Left lobe of liver (tissue), 2 donors: ENCODE data around the gene CCDC60. TPM values are rescaled to one million over a fixed set of nuclear protein-coding genes. Genes with fewer than 3 reads are reported as not detected.
"Not testable (repeated sequence)": the region's sequence is repeated elsewhere in the genome, so short reads cannot be mapped to it uniquely, and the experiment has no call there.

Experiments
- ATAC-seq: fragments of 200-7000 bp; cut with Tn5 transposase; one replicate; pipeline ENCODE4 v1.9.1; 2020; ENCODE audit warnings: mild to moderate bottlenecking, moderate library complexity
- DNase-seq: peaks from one replicate; pipeline ENCODE4 v3.0.0-alpha.2; 2020; ENCODE audit warnings: low spot score
- total RNA-seq: library from RNA; stranded (reverse); gene quantifications from one replicate; pipeline ENCODE4 v1.2.1, GENCODE V29; 2021
- donor health status: DM: no; HTN: no; CAD: no; lungs with moderate emphysema.
- donor health status: DM: no; HTN: yes; CAD: no.

Gene CCDC60
- total RNA-seq, 1 donor from 2014 or later: not detected

GRCh38 chr12:119338593-119339363, 4.2 kb downstream of the CCDC60 start:
- no peak for ATAC-seq
- no peak for DNase-seq

DNA sequence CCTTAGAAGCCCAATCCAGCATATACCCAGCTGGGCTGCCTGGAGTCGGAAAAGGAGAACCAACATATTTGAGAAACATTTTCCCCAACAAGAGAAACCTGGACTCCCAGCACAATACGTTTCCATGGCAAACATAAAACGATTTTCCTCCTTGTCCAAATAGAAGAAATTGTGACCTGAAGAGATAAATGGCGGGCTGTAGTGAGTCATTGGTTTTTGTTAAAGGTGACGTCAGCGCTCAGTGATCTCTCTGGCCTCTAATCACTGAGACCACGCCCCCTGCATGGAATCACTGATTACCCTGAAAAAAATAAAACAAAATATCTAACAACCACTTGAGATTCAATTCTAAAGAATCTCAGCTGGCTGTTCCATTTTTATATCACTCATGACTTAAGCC, 6.0 kb downstream of the CCDC60 start:
- ATAC-seq (no peak), DNase-seq (no peak)

DNA sequence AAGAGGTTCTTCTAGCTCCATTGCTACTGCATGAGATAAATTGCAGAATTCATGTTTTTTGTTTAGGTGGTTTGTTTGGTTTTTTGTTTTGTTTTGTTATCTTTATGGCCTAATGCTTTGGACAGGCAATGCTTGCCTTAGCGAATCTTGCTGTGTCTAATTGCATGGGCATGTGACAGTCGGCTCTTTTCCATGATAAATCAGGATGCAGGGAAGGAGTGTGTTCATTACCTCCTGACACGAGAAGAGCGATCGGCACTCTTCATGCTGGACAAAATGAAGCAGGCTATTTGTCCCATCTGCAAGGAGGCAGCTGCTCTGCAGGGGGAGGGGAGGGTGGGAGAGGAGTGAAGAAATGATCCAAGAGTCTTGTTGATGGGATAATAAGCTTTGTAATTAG, 6.5 kb downstream of the CCDC60 start:
- DNase-seq: no peak
- no peak for ATAC-seq

DNA sequence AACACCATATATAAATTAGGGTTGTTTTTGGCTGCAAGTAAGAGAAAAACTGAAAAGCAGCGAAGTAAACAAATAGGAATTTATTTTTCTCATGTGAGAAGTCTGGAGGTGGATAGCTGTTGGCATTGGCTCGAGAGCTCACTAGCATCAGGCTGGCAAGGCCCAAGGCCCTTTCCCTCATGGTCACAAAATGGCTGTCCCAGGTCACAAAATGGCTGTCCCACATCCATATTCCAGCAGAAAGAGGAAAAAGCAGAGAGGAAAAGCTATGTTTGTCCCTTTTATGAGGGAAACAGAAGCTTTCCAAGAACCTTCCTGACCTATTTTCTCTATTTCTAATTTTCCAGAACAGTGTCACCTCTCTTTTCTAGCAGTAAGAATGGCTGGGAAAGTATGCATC, 7.5 kb downstream of the CCDC60 start:
- DNase-seq (no peak), ATAC-seq (no peak)

DNA sequence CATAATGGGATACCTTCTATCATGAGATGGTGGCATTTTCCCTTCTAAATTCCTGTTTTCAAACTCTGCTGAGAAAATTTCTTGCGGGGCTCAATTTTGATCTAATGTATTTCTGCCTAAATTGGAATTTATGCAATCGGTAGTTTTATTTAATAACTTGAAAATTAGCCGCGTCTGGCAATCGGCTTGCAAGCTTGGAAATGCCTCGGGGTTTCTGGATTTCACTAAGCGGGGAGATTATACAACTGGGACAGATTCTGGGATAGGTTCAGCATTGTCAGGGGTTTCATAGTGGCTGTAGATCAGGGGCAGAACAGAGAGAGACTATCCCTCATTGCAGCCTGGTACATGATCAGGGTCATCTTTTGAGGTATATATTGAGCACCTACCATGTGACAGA, 8.6 kb downstream of the CCDC60 start:
- ATAC-seq: no peak
- DNase-seq: no peak

- ATAC-seq (no peak), DNase-seq (no peak)
These were observed 19.6 kb downstream of the CCDC60 start for GRCh38 chr12:119354172-119354571.

GRCh38 chr12:119360366-119360765, 25.8 kb downstream of the CCDC60 start:
- not testable (repeated sequence) for DNase-seq, ATAC-seq

DNA sequence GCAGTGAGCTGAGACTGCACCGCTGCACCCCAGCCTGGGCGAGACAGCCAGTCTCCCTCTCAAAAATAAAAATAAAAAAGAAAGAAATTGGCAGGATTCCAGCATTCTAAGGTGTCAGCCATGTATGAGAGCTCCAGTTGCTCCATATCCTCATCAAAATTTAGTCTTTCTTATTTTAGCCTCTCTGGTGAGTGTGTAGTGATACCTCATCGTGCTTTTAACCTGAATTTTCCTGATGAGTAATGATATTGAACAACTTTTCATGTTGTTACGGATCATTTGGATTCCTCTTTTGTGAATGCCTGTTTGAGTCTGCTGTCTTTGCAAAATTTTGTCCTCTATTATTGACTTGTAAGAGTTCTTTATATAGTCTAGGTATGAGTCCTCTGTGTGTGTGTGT, 28.5 kb downstream of the CCDC60 start:
- no peak for ATAC-seq

DNA sequence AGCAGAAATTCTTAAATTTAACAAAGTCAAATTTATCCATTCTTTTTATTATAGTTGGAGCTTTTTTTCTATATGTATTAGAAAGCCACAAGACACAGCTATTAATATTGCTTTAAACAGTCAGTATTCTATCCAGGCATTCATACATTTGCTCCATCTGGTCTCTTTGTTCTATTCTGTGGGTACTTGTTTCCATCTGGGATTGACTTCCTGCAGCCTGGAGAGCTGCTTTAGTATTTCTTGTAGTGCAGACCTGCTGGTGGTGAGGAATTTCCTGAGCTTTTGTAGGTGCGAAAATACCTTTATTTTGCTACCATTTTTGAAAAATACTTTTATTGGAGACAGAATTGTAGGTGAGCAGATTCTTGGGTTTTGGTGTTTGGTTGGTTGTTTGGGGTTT, 29.0 kb downstream of the CCDC60 start:
- DNase-seq: no peak
- no peak for ATAC-seq

More for the DNA sequence above, 28.5 kb downstream of the CCDC60 start:
- no peak for DNase-seq

DNA sequence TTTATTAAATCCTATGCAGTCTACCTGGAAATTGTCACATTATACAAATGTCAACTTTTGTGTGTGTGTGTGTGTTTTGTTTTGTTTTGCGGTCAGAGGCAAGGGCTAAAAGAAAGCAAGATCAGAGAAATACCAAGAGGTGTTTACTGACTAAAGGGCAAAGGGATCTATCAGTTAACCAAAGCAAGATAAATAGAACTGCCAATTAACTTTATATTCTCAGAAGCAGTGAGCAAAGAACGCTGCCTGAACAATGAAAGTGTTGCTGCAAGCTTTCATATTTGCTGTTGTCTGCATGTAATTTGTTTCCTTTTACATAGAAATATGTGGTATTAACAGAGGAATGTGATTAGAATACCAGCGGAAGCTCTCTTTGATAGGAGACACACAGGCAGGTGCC, 30.9 kb downstream of the CCDC60 start:
- ATAC-seq (peak; percentile 44), DNase-seq (no peak)

DNA sequence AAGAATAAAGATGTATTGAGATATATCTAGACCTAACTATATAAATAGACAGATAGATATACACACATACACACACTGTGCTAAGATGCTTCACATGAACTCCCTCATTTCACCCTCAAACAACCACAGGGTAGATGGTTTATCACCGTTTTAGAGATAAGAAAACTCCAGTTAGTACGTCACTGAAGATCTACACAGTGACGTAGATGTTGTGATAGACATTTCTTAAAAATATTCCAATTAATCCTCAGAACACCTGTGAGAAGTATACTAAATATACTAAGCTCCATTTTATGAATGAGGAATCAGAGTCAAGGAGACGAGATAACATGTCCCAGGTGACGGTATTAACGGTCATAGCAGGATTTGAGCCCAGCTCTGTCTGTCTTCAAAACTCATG, 31.5 kb downstream of the CCDC60 start:
- DNase-seq (no peak), ATAC-seq (no peak)

- ATAC-seq (no peak), DNase-seq (no peak)
These were observed 34.6 kb downstream of the CCDC60 start for GRCh38 chr12:119369161-119369560.

GRCh38 chr12:119369907-119370546, 35.5 kb downstream of the CCDC60 start:
- ATAC-seq (no peak), DNase-seq (no peak)

GRCh38 chr12:119372540-119372939, 38.0 kb downstream of the CCDC60 start:
- DNase-seq: no peak
- ATAC-seq: no peak

DNA sequence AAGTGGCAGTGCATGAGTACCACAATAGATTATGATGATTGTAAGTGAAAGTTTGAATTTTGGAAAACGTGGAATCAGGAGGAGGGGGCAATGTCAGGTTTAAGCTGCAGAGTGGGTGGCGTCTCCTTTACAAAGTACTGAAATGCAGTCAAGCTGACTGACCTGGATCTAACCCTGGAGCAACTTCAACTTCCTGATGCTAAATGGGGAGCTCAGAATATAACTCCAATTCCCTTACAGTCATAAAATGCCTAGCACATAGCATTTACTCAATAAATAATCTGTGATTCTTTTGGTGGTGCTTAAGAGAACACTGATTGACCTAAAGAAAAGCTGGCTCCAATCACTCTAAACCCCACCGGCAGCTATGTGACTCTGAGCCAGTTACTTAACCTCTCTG, 38.5 kb downstream of the CCDC60 start:
- ATAC-seq: no peak
- DNase-seq: no peak

DNA sequence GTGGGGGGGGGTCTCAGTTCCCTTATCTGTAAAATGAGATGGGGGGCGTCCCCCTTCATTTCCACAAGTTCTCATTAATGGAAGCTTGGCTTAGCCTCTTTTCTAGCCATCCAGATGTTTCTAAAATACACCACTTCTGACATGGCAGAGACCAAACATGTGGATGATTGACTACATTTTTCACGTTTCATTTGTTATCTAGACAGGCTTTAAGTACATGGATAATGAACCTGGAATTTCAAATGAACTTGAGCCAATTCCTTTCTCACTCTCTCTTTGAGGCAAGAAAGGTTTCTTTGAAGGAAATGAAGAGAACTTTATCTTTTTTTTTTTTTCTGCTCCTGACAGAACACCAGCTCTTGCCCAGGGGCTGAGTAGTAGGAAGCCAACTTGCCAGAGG, 39.1 kb downstream of the CCDC60 start:
- ATAC-seq (no peak), DNase-seq (no peak)

DNA sequence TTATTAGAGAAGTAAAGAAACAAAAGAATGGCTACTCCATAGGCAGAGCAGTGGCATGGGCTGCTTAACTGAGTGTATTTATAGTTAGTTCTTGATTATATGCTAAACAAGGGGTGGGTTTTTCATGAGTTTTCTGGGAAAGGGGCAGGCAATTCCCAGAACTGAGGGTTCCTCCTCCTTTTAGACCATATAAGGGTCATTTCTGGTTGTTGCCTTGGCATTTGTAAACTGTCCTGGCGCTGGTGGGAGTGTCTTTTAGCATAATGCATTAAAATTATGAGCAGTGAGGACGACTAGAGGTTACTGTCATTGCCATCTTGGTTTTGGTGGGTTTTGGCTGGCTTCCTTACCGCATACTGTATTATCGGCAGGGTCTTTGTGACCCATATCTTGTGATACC, 40.1 kb downstream of the CCDC60 start:
- ATAC-seq (no peak), DNase-seq (no peak)

GRCh38 chr12:119375075-119375882, 40.8 kb downstream of the CCDC60 start:
- ATAC-seq (peak; percentile 19), DNase-seq (no peak)

GRCh38 chr12:119375883-119376190, 41.3 kb downstream of the CCDC60 start:
- DNase-seq: no peak
- no peak for ATAC-seq

GRCh38 chr12:119378903-119379302, 44.4 kb downstream of the CCDC60 start:
- DNase-seq: no peak
- ATAC-seq: no peak

DNA sequence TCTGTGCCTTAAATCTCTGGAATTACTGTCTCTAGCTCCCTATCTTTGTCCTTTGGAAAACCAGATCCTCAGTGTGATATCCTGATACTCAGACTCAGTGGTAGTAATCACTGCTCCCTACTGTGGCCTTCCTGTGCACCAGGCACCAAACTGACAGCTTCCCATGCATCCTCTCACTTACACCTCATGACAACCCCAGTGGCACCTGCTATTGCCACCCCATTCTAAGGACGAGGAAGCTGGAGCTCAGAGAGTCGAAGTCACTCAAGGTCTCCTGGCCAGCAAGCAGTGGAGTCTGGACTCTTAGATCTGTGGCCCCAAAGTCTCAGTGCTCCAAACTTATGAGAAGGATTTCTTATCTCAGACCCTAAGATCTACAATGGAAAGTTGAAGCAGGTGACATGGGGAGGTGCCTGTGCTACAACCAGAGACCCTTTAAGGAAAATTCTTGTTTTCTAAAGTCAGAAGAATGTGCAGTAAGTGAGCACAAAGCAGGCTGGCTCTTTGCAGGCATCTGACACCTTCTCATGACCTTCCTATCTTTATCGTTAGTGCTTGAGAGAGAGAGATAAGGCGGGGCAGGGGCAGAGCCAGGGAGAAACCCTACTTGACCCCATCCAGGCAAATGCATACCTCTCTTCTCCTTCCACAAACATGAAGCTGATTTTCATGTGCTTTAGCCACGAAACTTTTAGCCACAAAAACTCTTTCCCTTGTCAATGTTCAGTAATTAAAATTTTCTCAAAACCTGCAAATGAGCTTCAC, 47.1 kb downstream of the CCDC60 start:
- DNase-seq (no peak), ATAC-seq (no peak)
